ENCODE results near the gene STXBP6.

DNA sequence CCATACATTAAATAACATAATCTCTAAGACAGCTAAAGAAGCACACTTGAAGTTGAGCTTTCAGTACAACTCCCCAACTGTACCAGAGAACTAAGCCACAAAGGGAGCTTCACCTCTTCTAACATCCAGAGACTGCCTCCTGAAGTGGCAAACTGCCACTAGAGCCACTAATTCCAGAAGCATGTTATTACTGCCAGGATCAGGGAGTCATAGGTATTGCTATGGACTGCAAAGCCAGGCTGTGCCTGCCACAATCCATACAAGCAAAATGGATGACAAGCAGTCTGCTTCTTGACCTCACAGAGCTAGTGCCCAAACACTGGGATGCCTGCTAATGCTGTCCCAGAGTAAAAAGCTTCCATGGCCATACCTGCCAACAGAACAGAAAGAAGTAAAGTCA is 160.1 kb downstream of the STXBP6 start:
- TF ChIP-seq ZNF776 (tag by site-specific recombination; IDR thresholded peaks at IDR 0.05; ENCODE audit: borderline replicate concordance) (no peak), SP2 (tag by site-specific recombination; IDR thresholded peaks at IDR 0.05) (no peak)

Data from HEK293 (cell line).